ENCODE measurements around the gene SGPL1. TPM values are rescaled to one million over a fixed set of nuclear protein-coding genes. Genes with fewer than 3 reads are reported as not detected.

SGPL1 gene
- polyA plus RNA-seq, 1 donor (not counting 4 experiments of a cell fraction or from before 2014, with no cell fraction given) = 31.4 TPM

- dilution Hi-C loops (cut with MboI; ENCODE audit: extremely low pct_ligation_motif_present, low sequenced_read_pairs) = no loop called here
- no peak overlapping the region for H3K27ac ChIP-seq (ENCODE audit: control insufficient read depth, insufficient read depth, low read length)
- H3K9ac ChIP-seq (ENCODE audit: control insufficient read depth, extremely low read depth, insufficient read depth, low read length) = no peak overlapping the region
- H3K9me3 ChIP-seq (ENCODE audit: control insufficient read depth, low read depth, low read length) = no peaks in the 10 kb centered on the region
- H2AFZ ChIP-seq (ENCODE audit: control insufficient read depth, low read length) = no peak overlapping the region
- H3K4me3 ChIP-seq (ENCODE audit: control insufficient read depth in 2 of 3, extremely low read depth in 1 of 3, insufficient read depth in 2 of 3, low read depth in 1 of 3, low read length in 3 of 3) = no peak overlapping the region
- no peak for FAIRE-seq
- peaks cover 19% of the 10 kb centered on the region for H3K27me3 ChIP-seq (ENCODE audit: control insufficient read depth, extremely low read depth, insufficient read depth, low read length)
- H3K4me1 ChIP-seq (ENCODE audit: control insufficient read depth, extremely low read depth, insufficient read depth, low read length) = no peaks in the 10 kb centered on the region
- no peaks in the 10 kb centered on the region for H3K9me1 ChIP-seq (ENCODE audit: control insufficient read depth, extremely low read depth, insufficient read depth, low read length)
- no peaks in the 10 kb centered on the region for H4K20me1 ChIP-seq (ENCODE audit: control insufficient read depth, extremely low read depth, insufficient read depth, low read length)
- no peaks in the 10 kb centered on the region for H3K36me3 ChIP-seq (ENCODE audit: control insufficient read depth in 2 of 2, extremely low read depth in 1 of 2, insufficient read depth in 2 of 2, low read length in 2 of 2)
- no peak for DNase-seq (ENCODE audit: low read depth, low spot score)
- no peak overlapping the region for H3K4me2 ChIP-seq (ENCODE audit: control insufficient read depth, extremely low read depth, insufficient read depth, low read depth, low read length)
- TF ChIP-seq, protein P1, sequence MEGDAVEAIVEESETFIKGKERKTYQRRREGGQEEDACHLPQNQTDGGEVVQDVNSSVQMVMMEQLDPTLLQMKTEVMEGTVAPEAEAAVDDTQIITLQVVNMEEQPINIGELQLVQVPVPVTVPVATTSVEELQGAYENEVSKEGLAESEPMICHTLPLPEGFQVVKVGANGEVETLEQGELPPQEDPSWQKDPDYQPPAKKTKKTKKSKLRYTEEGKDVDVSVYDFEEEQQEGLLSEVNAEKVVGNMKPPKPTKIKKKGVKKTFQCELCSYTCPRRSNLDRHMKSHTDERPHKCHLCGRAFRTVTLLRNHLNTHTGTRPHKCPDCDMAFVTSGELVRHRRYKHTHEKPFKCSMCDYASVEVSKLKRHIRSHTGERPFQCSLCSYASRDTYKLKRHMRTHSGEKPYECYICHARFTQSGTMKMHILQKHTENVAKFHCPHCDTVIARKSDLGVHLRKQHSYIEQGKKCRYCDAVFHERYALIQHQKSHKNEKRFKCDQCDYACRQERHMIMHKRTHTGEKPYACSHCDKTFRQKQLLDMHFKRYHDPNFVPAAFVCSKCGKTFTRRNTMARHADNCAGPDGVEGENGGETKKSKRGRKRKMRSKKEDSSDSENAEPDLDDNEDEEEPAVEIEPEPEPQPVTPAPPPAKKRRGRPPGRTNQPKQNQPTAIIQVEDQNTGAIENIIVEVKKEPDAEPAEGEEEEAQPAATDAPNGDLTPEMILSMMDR (optimal IDR thresholded peaks at IDR 0.05 in 1 of 3, IDR thresholded peaks at IDR 0.05 in 1 of 3, conservative IDR thresholded peaks at IDR 0.05 in 1 of 3; ENCODE audit: extremely low read depth in 1 of 3, insufficient read depth in 2 of 3, low read length in 3 of 3) = no peak
- no peak for TF ChIP-seq EZH2 (IDR thresholded peaks at IDR 0.05; ENCODE audit: low read length)
- H3K79me2 ChIP-seq (ENCODE audit: control insufficient read depth, insufficient read depth, low read length) = no peaks in the 10 kb centered on the region
Observed at GRCh38 chr10:70773461-70773860, 42.3 kb upstream of the SGPL1 start.

DNA sequence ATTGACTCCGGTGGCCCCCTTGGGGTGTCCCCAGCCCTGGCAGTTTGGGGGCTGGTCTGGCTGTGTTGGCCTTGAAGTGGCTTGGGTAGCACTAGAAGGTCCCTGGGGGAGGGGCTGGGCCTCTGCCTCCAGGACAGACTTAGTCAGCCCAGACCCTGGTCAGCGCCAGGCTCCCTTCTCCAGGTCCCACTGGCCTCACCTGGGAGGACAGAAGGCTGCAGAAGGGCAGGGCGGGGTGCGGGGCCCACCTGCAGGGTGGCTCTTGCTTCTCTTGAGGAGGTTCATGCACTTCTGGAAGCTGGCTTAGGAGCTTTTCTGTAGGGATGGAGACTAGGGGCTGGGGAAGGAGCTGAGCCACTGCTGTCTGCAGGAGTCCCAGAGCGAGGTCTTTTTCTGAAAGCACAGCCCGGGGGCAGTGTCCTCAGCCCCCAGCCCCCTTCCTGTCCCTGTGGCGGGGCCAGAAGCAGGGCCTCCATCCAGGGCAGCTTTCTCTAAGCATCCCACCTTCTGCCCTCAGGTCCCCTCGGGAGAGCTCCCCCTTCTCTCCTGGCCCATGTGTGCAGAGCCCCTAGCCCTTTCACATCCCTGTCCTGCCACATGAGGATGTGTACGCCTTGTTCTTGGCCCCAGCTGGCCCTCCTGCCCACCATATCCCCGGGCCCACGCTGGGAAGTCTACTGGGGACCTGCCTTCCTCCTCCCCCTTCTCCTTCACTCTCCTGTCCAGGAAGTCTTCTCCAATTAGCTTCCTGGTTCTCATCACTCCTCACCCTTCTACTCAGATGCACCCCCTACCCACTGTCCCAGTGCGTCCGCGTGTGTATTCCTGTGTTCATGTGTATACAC lies 41.6 kb upstream of the SGPL1 start:
- DNase-seq (ENCODE audit: low read depth, low spot score) = no peak
- TF ChIP-seq, protein P1 (optimal IDR thresholded peaks at IDR 0.05 in 1 of 3, IDR thresholded peaks at IDR 0.05 in 1 of 3, conservative IDR thresholded peaks at IDR 0.05 in 1 of 3; ENCODE audit: extremely low read depth in 1 of 3, insufficient read depth in 2 of 3, low read length in 3 of 3) = no peak
- no peak for TF ChIP-seq EZH2 (IDR thresholded peaks at IDR 0.05; ENCODE audit: low read length)

More for the DNA sequence above, 41.6 kb upstream of the SGPL1 start:
- H3K4me3 ChIP-seq (ENCODE audit: control insufficient read depth in 2 of 3, extremely low read depth in 1 of 3, insufficient read depth in 2 of 3, low read depth in 1 of 3, low read length in 3 of 3) = no peak overlapping the region
- H2AFZ ChIP-seq (ENCODE audit: control insufficient read depth, low read length) = no peak overlapping the region
- H4K20me1 ChIP-seq (ENCODE audit: control insufficient read depth, extremely low read depth, insufficient read depth, low read length) = no peaks in the 10 kb centered on the region
- H3K4me2 ChIP-seq (ENCODE audit: control insufficient read depth, extremely low read depth, insufficient read depth, low read depth, low read length) = no peak overlapping the region
- no peak for FAIRE-seq
- no peaks in the 10 kb centered on the region for H3K9me1 ChIP-seq (ENCODE audit: control insufficient read depth, extremely low read depth, insufficient read depth, low read length)
- H3K27ac ChIP-seq (ENCODE audit: control insufficient read depth, insufficient read depth, low read length) = no peak overlapping the region
- H3K9me3 ChIP-seq (ENCODE audit: control insufficient read depth, low read depth, low read length) = no peaks in the 10 kb centered on the region
- no peaks in the 10 kb centered on the region for H3K36me3 ChIP-seq (ENCODE audit: control insufficient read depth in 2 of 2, extremely low read depth in 1 of 2, insufficient read depth in 2 of 2, low read length in 2 of 2)
- peaks cover 19% of the 10 kb centered on the region for H3K27me3 ChIP-seq (ENCODE audit: control insufficient read depth, extremely low read depth, insufficient read depth, low read length)
- no peaks in the 10 kb centered on the region for H3K4me1 ChIP-seq (ENCODE audit: control insufficient read depth, extremely low read depth, insufficient read depth, low read length)
- H3K9ac ChIP-seq (ENCODE audit: control insufficient read depth, extremely low read depth, insufficient read depth, low read length) = no peak overlapping the region
- dilution Hi-C loops (cut with MboI; ENCODE audit: extremely low pct_ligation_motif_present, low sequenced_read_pairs) = no loop called here
- no peaks in the 10 kb centered on the region for H3K79me2 ChIP-seq (ENCODE audit: control insufficient read depth, insufficient read depth, low read length)
